Sigmoid colon (tissue), 7 donors: ENCODE results near the gene PPP1R14B. TPM values are rescaled to one million over a fixed set of nuclear protein-coding genes. Genes with fewer than 3 reads are reported as not detected.

Experiments used
- DNase-seq: peaks from one replicate; pipeline ENCODE4 v3.0.0-alpha.2; 2019
- H3K27ac ChIP-seq, 4 donors: fragments of 200-600 bp; sonication (generic); one replicate each; pipeline ENCODE4 v1.5.1; 2016 to 2019; ENCODE audit warnings: mild to moderate bottlenecking in 1 of 4
- H3K27me3 ChIP-seq, 3 donors: fragments of 200-600 bp; sonication (generic); one replicate each; pipeline ENCODE4 v1.5.1; 2019; ENCODE audit warnings: mild to moderate bottlenecking in 1 of 3
- H3K36me3 ChIP-seq, 4 donors: fragments of 200-600 bp; sonication (generic); one replicate each; pipeline ENCODE4 v1.5.1; 2016 to 2019
- H3K4me1 ChIP-seq, 4 donors: fragments of 200-600 bp; sonication (generic); one replicate each; pipeline ENCODE4 v1.5.1; 2017 to 2019
- H3K4me3 ChIP-seq, 4 donors: fragments of 200-600 bp; sonication (generic); one replicate each; pipeline ENCODE4 v1.5.1; 2017 to 2019; ENCODE audit warnings: mild to moderate bottlenecking in 2 of 4, moderate library complexity in 1 of 4
- H3K9me3 ChIP-seq, 4 donors: fragments of 200-600 bp in 3 of 4; sonication (generic) in 3 of 4; one replicate each; pipeline versions ENCODE4 v1.5.1 to v1.6.1; 2013 to 2019
- EP300 ChIP-seq, 4 donors: sonication (generic); formaldehyde crosslinking; IDR thresholded peaks; one replicate each; pipeline ENCODE4 v1.6.1; 2017; ENCODE audit warnings: antibody characterized with exemption in 4 of 4
- POLR2A ChIP-seq, 2 donors: fragments of 450-650 bp; IDR thresholded peaks; one replicate each; pipeline ENCODE4 v1.6.1; 2016; ENCODE audit warnings: antibody characterized with exemption in 2 of 2, mild to moderate bottlenecking in 2 of 2, moderate library complexity in 2 of 2
- POLR2AphosphoS5 ChIP-seq, 4 donors: sonication (generic); formaldehyde crosslinking; IDR thresholded peaks; one replicate each; pipeline ENCODE4 v1.6.1; 2017; ENCODE audit warnings: antibody characterized with exemption in 4 of 4
- WGBS, 2 donors: extraction: QIAGEN DNeasy Blood & Tissue Kit; methylation state at CpG; one replicate each; pipeline ENCODE4 v1.1.7; 2013; 5-methylcytosine and 5-hydroxymethylcytosine counted together
- intact Hi-C: fragments of 100-400 bp; cut with DNase I; formaldehyde crosslinking; loops from one replicate; pipeline ENCODE4 v1.15.1; 2023
- polyA plus RNA-seq, 3 donors: library from polyadenylated mRNA; stranded (reverse); fragments of 200-250 nt; gene quantifications; one replicate each; pipeline ENCODE4 v1.2.3, GENCODE V29; 2013
- total RNA-seq, 4 donors: library from RNA; depleted of rRNA; stranded (reverse); fragments of >200 nt; gene quantifications; one replicate each; pipeline ENCODE4 v1.1.0, GENCODE V29; 2016
- TF ChIP-seq, protein P1 (sequence below), 4 experiments: fragments of 450-650 bp in 3 of 4; fragments of 200-600 bp in 1 of 4; IDR thresholded peaks; one replicate each; pipeline ENCODE4 v1.5.1; 2016 to 2019; ENCODE audit warnings: antibody characterized with exemption in 4 of 4, mild to moderate bottlenecking in 3 of 4, moderate library complexity in 2 of 4
- donor health status: healthy with polysubstance abuse.
- donor health status: Bipolar disorder and iron deficiency.
- donor health status: healthy.

Gene PPP1R14B
- total and polyA plus RNA-seq, 7 donors, result 31.8 to 159 (median 66.6) TPM

DNA sequence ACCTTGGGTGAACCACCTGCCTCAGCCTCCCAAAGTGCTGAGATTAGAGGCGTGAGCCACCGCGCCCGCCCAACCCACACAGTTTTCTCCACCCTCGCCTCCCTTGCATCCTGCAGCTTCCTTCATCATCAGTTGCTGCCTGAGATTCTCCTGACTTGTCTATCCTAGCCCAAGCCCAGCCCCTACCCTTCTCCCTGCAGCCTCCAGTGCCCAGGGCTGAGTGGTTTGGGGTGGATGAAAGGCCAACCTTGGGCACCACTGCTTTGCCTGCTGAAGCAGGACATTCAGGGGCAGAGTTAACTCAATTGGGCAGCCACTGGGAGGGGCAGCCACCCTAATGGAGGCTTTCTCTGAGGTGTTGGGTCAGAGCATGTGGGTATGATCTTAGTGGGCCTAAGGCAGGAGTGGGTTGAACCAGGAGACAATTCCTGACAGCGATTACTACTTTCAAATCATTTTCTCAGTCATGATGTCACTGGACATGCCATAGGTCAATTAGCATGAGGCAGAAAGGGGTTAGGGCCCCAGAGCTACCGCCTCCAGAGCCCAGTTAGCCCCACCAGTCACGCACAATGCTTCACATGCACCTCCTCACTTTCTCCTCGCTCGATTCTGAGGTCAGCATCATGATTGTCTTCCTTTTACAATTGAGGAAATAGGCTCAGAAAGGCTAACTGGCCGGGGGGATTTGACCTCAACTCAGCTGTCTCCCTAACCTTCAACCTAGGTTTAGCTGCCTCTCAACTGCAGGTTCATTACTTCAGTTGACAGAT lies 6.9 kb downstream of the PPP1R14B start:
- peak overlapping the region; percentile 93 to 99 (median 98) for H3K27ac ChIP-seq
- H3K9me3 ChIP-seq, result no peaks in the 10 kb centered on the region
- no peak for TF ChIP-seq POLR2AphosphoS5 (IDR thresholded peaks at IDR 0.05)
- no peak for TF ChIP-seq EP300 (IDR thresholded peaks at IDR 0.05)
- TF ChIP-seq POLR2A (IDR thresholded peaks at IDR 0.05), result no peak
- TF ChIP-seq, protein P1, sequence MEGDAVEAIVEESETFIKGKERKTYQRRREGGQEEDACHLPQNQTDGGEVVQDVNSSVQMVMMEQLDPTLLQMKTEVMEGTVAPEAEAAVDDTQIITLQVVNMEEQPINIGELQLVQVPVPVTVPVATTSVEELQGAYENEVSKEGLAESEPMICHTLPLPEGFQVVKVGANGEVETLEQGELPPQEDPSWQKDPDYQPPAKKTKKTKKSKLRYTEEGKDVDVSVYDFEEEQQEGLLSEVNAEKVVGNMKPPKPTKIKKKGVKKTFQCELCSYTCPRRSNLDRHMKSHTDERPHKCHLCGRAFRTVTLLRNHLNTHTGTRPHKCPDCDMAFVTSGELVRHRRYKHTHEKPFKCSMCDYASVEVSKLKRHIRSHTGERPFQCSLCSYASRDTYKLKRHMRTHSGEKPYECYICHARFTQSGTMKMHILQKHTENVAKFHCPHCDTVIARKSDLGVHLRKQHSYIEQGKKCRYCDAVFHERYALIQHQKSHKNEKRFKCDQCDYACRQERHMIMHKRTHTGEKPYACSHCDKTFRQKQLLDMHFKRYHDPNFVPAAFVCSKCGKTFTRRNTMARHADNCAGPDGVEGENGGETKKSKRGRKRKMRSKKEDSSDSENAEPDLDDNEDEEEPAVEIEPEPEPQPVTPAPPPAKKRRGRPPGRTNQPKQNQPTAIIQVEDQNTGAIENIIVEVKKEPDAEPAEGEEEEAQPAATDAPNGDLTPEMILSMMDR (IDR thresholded peaks at IDR 0.05), result no peak
- WGBS, 2 donors, result 48 to 64% methylated on average over 11 of the region's 11 CpGs
- H3K27me3 ChIP-seq, result no peaks in the 10 kb centered on the region
- peaks cover 0 to 40% (median 5%) of the 10 kb centered on the region in 4 donors for H3K36me3 ChIP-seq
- intact Hi-C loops, result no loop called here
- no peak for DNase-seq
- peak overlapping the region; percentile 62 to 97 (median 89) for H3K4me3 ChIP-seq
- H3K4me1 ChIP-seq, result peaks cover 0 to 53% (median 38%) of the 10 kb centered on the region in 4 donors

DNA sequence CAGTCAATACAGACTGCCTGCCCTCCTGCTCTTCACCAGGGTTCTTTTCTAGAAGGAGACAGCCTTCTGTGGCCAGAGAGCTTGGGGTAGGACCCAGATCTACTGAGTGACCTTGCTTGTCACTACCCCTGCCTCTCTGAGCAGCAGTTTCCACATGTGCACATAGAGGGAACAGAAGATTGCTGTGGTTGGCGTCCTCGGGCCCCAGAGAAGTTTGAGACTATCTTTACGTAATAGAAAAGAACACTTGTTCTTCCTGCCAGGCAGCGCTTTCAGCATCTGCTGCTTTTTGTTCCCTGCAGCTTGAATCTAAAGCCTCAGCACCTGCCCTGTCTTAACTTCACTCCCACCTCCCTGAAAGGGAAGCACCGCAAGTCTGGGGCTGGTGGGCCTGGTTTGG lies 7.7 kb downstream of the PPP1R14B start:
- TF ChIP-seq, protein P1 (IDR thresholded peaks at IDR 0.05), result no peak
- no peak for TF ChIP-seq POLR2AphosphoS5 (IDR thresholded peaks at IDR 0.05)
- no peak for TF ChIP-seq EP300 (IDR thresholded peaks at IDR 0.05)
- no peak for TF ChIP-seq POLR2A (IDR thresholded peaks at IDR 0.05)
- Histone ChIP-seq H3K9me3 (no peaks in the 10 kb centered on the region), H3K36me3 (peaks cover 0 to 40% (median 4%) of the 10 kb centered on the region in 4 donors), H3K4me3 (no peak overlapping the region), H3K4me1 (peaks cover 0 to 49% (median 38%) of the 10 kb centered on the region in 4 donors), H3K27ac (peak overlapping the region in 3 of 4 donors; percentile 96 to 99 (median 99)), H3K27me3 (no peaks in the 10 kb centered on the region)
- intact Hi-C loops, result no loop called here
- DNase-seq, result no peak
- 81 to 83% methylated on average over 5 of the region's 5 CpGs for WGBS, 2 donors

DNA sequence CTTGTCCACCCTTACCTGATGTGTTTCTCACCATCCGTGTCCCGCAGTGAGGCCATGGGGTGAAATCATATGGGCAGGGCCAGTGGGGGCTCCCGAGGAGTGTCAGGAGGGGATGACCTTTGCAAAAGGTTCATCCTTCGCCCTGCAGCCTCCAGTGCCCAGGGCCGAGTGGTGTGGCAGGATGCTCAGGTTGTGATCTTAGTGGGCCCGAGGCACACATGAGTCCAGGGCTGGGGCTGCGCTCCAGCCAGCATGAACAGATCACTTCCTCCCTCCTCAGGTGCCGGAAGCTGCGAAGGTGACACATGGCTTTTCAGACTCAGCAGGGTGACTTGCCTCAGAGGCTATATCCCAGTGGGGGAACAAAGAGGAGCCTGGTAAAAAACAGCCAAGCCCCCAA lies 8.7 kb downstream of the PPP1R14B start:
- H3K4me3 ChIP-seq, result no peak overlapping the region
- intact Hi-C loops, result no loop called here
- H3K4me1 ChIP-seq, result peaks cover 0 to 50% (median 45%) of the 10 kb centered on the region in 4 donors

DNA sequence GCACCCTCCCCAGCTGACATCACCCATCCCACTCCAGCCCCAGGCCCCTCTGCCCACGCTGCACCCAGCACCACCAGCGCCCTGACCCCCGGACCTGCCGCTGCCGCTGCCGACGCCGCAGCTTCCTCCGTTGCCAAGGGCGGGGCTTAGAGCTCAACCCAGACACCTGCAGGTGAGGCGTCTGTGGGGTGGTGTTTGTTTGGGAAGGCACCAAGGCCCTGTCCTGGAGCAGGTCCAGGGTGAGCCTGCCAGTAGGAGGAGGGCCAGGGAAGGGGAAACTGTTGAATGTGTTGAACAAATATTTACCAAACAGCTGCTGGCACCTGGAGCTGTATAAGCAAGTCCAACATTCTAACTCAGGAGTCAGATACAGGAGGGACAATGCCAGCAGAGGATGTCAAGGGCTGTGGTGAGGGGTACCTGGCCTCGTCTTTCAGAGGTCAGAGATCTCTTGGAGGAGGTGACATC lies 9.2 kb downstream of the PPP1R14B start:
- DNase-seq, result no peak
- H3K9me3 ChIP-seq, result no peaks in the 10 kb centered on the region
- intact Hi-C loops, result no loop called here
- H3K27me3 ChIP-seq, result no peaks in the 10 kb centered on the region
- peaks cover 0 to 31% (median 2%) of the 10 kb centered on the region in 4 donors for H3K36me3 ChIP-seq
- no peak for TF ChIP-seq EP300 (IDR thresholded peaks at IDR 0.05)
- peak in 1 of 2 donors; percentile 10 for TF ChIP-seq POLR2A (IDR thresholded peaks at IDR 0.05)
- no peak overlapping the region for H3K27ac ChIP-seq
- H3K4me1 ChIP-seq, result peaks cover 0 to 47% (median 41%) of the 10 kb centered on the region in 4 donors
- H3K4me3 ChIP-seq, result no peak overlapping the region
- whole genome bisulfite sequencing, 2 donors, result 22 to 66% methylated on average over 12 of the region's 12 CpGs

More for the DNA sequence above, 8.7 kb downstream of the PPP1R14B start:
- Histone ChIP-seq H3K27me3 (no peaks in the 10 kb centered on the region), H3K9me3 (no peaks in the 10 kb centered on the region), H3K27ac (no peak overlapping the region), H3K36me3 (peaks cover 0 to 32% (median 2%) of the 10 kb centered on the region in 4 donors)
- no peak for DNase-seq
- 36 to 80% methylated on average over 9 of the region's 9 CpGs for WGBS, 2 donors
- no peak for TF ChIP-seq POLR2A (IDR thresholded peaks at IDR 0.05)
- TF ChIP-seq POLR2AphosphoS5 (IDR thresholded peaks at IDR 0.05), result no peak
- no peak for TF ChIP-seq EP300 (IDR thresholded peaks at IDR 0.05)
- TF ChIP-seq, protein P1 (IDR thresholded peaks at IDR 0.05), result no peak

DNA sequence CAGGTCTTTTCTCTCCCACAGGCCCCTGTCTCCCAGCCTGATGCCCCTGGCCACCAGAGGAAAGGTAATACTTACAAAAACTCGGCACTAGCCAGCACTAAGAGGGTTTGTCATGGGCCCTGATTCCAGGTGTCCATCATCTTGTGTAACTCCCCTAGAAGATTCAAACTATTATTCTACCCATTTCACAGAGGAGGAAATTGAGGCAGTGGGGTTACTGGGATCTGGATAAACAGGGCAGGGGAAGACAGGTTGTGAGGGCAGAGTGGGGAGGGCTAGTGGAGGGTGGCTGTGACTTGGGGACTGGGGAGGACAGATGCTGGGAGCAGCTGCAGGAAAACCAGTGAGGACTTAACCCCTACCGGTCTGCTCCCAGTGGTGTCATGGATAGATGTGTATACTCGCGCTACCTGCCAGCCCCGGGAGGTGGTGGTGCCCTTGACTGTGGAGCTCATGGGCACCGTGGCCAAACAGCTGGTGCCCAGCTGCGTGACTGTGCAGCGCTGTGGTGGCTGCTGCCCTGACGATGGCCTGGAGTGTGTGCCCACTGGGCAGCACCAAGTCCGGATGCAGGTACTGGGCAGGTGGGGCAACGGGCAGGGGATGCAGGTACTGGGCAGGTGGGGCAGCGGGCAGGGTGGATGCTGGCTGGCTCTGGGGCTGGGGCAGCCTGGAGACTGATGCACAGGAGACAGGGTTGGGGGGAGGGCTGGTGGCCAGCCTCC lies 11.1 kb downstream of the PPP1R14B start:
- TF ChIP-seq EP300 (IDR thresholded peaks at IDR 0.05) (no peak), POLR2AphosphoS5 (IDR thresholded peaks at IDR 0.05) (no peak), POLR2A (IDR thresholded peaks at IDR 0.05) (no peak)
- TF ChIP-seq, protein P1 (IDR thresholded peaks at IDR 0.05), result no peak
- peak overlapping the region; percentile 66 to 88 (median 80) for H3K4me3 ChIP-seq
- H3K4me1 ChIP-seq, result peaks cover 0 to 57% (median 41%) of the 10 kb centered on the region in 4 donors
- no peak for DNase-seq
- H3K9me3 ChIP-seq, result no peaks in the 10 kb centered on the region
- no peaks in the 10 kb centered on the region for H3K27me3 ChIP-seq
- 72 to 88% methylated on average over 12 of the region's 12 CpGs for WGBS, 2 donors
- peaks cover 0 to 31% (median 2%) of the 10 kb centered on the region in 4 donors for H3K36me3 ChIP-seq
- intact Hi-C loops, result no loop called here
- peak overlapping the region; percentile 88 to 93 (median 91) for H3K27ac ChIP-seq
